Gastrocnemius medialis (tissue), 4 donors: ENCODE measurements around the gene HTT. TPM values are rescaled to one million over a fixed set of nuclear protein-coding genes. Genes with fewer than 3 reads are reported as not detected.

Source experiments
- ATAC-seq, 2 donors: fragments of 150-250 bp; one replicate each; pipeline ENCODE4 v1.9.1; 2016
- DNase-seq, 2 donors: peaks; one replicate each; pipeline ENCODE4 v3.0.0-alpha.2; 2019
- H3K27ac ChIP-seq, 4 donors: fragments of 200-600 bp; sonication (generic); 1 replicate in 1 of 4; 2 replicates in 3 of 4; pipeline ENCODE4 v1.5.1; 2016 to 2018; ENCODE audit warnings: mild to moderate bottlenecking in 2 of 4, moderate library complexity in 1 of 4
- H3K27me3 ChIP-seq, 3 donors: fragments of 200-600 bp; sonication (generic) in 2 of 3; 1 replicate in 1 of 3; 2 replicates in 2 of 3; pipeline versions ENCODE4 v1.5.1 to v1.6.0; 2016 to 2019; ENCODE audit warnings: mild to moderate bottlenecking in 1 of 3, moderate library complexity in 1 of 3
- H3K36me3 ChIP-seq, 2 donors: fragments of 200-600 bp; sonication (generic) in 1 of 2; one replicate each; pipeline ENCODE4 v1.5.1; 2017 to 2018
- H3K4me1 ChIP-seq, 2 donors: fragments of 200-600 bp; sonication (generic) in 1 of 2; one replicate each; pipeline ENCODE4 v1.5.1; 2016 to 2017; ENCODE audit warnings: mild to moderate bottlenecking in 2 of 2
- H3K4me3 ChIP-seq, 4 donors: fragments of 200-600 bp; sonication (generic) in 3 of 4; 1 replicate in 1 of 4; 2 replicates in 3 of 4; pipeline ENCODE4 v1.5.1; 2016 to 2019; ENCODE audit warnings: mild to moderate bottlenecking in 2 of 4
- H3K9me3 ChIP-seq, 3 donors: fragments of 200-600 bp; sonication (generic) in 2 of 3; 1 replicate in 1 of 3; 2 replicates in 2 of 3; pipeline ENCODE4 v1.5.1; 2016 to 2019
- POLR2A ChIP-seq, 2 donors: fragments of 450-650 bp; IDR thresholded peaks; one replicate each; pipeline ENCODE4 v1.6.1; 2017; ENCODE audit warnings: antibody characterized with exemption in 2 of 2, mild to moderate bottlenecking in 2 of 2, moderate library complexity in 2 of 2
- in situ Hi-C, 4 donors: fragments of 200-750 bp; cut with MboI; loops; one replicate each; pipeline versions ENCODE4 v1.15.0 to v1.8.0; 2017; ENCODE audit warnings: low sequenced_read_pairs in 4 of 4
- intact Hi-C: fragments of 100-400 bp; cut with DNase I; formaldehyde crosslinking; loops from one replicate; pipeline ENCODE4 v1.15.1; 2023; ENCODE audit warnings: low total_unique reads
- total RNA-seq, 4 donors: library from RNA; depleted of rRNA; stranded (reverse); fragments of >200 nt; gene quantifications; one replicate each; pipeline versions ENCODE4 v1.1.0 to v1.2.3, GENCODE V29; 2016
- TF ChIP-seq, protein P1 (sequence below), 5 experiments: fragments of 450-650 bp in 3 of 5; fragments of 200-600 bp in 2 of 5; sonication (generic) in 2 of 5; IDR thresholded peaks in 4 of 5; conservative IDR thresholded peaks in 1 of 5; 1 replicate in 4 of 5; 2 replicates in 1 of 5; pipeline ENCODE4 v1.5.1; 2016 to 2019; ENCODE audit warnings: antibody characterized with exemption in 5 of 5, mild to moderate bottlenecking in 3 of 5, moderate library complexity in 3 of 5

Gene HTT
- total RNA-seq, 4 donors from 2014 or later, result 23.5 to 73.0 (median 51.1) TPM

GRCh38 chr4:3285558-3286334 is 211.3 kb downstream of the HTT start:
- no peaks in the 10 kb centered on the region for H3K27me3 ChIP-seq
- H3K4me3 ChIP-seq, result peak overlapping the region in 2 of 4 donors; percentile 12 to 27
- H3K27ac ChIP-seq, result peak overlapping the region; percentile 45 to 68 (median 53)
- intact Hi-C loops (no loop called here), in situ Hi-C loops (no loop called here)
- H3K4me1 ChIP-seq, result peaks cover 11 to 19% of the 10 kb centered on the region in 2 donors
- peak; percentile 69 to 81 for ATAC-seq
- no peaks in the 10 kb centered on the region for H3K36me3 ChIP-seq
- peak; percentile 49 to 64 for DNase-seq
- no peak for TF ChIP-seq POLR2A (IDR thresholded peaks at IDR 0.05)
- H3K9me3 ChIP-seq, result no peaks in the 10 kb centered on the region

DNA sequence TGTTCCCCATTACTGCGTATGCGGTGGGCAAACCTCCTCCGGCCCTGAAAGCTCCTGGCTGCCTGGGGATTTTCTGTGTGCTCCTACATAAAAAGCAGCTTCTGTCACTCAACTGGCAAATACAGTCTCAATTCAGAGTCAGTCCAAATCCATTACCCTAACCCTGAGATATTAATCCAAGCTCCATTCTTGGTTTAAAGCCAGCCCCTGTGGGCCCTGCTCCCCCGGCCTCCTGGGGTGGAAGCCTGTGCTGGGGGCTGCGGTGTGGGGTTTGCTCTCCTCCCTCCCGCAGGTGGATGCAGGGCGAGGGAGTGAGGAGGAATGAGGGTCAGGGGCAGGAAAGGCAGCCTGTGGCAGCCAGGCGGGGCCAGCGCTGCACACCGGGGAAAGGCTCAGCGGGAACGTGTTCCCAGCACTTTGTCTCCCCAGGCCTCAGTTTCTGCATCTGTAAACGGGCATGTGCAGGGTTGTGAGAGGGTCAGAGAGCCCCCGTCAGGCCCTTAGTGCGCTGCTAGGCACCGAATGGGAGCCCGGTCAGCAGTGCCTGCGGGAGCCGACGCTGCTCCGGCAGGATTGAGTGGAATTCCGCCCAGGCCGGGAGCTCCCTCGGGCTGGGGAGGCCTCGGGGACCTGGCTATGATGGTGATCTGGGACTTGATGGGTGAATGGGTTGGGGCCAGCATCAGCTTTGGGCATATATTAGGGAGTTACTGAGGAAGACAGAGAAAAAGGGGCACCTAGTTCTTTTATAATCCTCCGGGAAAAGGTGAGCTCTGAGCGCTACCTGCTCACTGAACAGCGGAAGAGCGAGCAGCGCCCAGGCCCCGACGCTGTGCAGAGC is 212.1 kb downstream of the HTT start:
- no peak for DNase-seq
- ATAC-seq, result no peak
- intact Hi-C loops (no loop called here), in situ Hi-C loops (no loop called here)
- H3K9me3 ChIP-seq, result no peaks in the 10 kb centered on the region
- H3K36me3 ChIP-seq, result no peaks in the 10 kb centered on the region
- H3K4me3 ChIP-seq, result no peak overlapping the region
- H3K27ac ChIP-seq, result peak overlapping the region in 3 of 4 donors; percentile 45 to 68 (median 57)
- no peak for TF ChIP-seq POLR2A (IDR thresholded peaks at IDR 0.05)
- TF ChIP-seq, protein P1, sequence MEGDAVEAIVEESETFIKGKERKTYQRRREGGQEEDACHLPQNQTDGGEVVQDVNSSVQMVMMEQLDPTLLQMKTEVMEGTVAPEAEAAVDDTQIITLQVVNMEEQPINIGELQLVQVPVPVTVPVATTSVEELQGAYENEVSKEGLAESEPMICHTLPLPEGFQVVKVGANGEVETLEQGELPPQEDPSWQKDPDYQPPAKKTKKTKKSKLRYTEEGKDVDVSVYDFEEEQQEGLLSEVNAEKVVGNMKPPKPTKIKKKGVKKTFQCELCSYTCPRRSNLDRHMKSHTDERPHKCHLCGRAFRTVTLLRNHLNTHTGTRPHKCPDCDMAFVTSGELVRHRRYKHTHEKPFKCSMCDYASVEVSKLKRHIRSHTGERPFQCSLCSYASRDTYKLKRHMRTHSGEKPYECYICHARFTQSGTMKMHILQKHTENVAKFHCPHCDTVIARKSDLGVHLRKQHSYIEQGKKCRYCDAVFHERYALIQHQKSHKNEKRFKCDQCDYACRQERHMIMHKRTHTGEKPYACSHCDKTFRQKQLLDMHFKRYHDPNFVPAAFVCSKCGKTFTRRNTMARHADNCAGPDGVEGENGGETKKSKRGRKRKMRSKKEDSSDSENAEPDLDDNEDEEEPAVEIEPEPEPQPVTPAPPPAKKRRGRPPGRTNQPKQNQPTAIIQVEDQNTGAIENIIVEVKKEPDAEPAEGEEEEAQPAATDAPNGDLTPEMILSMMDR (IDR thresholded peaks at IDR 0.05 in 4 of 5, conservative IDR thresholded peaks at IDR 0.05 in 1 of 5), result no peak
- H3K4me1 ChIP-seq, result peaks cover 19 to 27% of the 10 kb centered on the region in 2 donors
- no peaks in the 10 kb centered on the region for H3K27me3 ChIP-seq

DNA sequence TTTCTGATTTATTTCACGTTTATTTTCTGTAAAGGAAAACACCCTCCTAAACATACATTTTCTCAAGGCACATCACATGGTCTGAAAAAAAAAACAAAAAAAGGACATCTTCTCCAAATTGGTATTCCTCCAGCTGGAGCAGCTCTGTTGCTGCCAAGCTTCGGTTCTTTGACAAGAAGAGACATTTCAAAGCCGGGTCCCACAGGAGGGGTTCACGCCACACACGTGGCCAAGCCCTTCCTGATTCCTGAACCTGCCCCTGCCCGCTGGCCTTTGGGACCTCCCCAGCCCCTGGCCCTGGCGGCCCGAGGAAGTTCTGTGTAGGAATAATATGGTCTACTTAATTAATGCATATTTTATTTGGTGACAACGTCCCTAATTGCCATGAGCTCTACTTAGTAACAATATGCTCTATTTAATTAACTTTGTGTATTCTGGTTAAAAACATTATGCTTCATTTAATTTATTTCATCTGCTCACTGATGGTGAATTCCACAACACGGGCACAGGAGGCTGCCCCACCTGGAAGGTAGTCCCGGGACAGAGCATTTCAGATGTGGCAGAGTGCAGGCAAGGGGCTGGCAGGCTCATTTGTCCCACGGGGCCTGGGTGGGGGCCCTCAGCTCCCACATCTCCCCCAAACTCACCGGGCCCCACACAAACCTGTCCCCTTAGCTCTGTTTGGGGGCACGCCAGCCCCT is 212.9 kb downstream of the HTT start:
- H3K27ac ChIP-seq, result no peak overlapping the region
- ATAC-seq (no peak), DNase-seq (no peak)
- H3K4me3 ChIP-seq, result no peak overlapping the region
- no peaks in the 10 kb centered on the region for H3K36me3 ChIP-seq
- TF ChIP-seq POLR2A (IDR thresholded peaks at IDR 0.05), result no peak
- TF ChIP-seq, protein P1 (IDR thresholded peaks at IDR 0.05 in 4 of 5, conservative IDR thresholded peaks at IDR 0.05 in 1 of 5), result no peak
- intact Hi-C loops, result no loop called here
- peaks cover 22 to 29% of the 10 kb centered on the region in 2 donors for H3K4me1 ChIP-seq
- H3K9me3 ChIP-seq, result no peaks in the 10 kb centered on the region
- in situ Hi-C loops, result no loop called here
- no peaks in the 10 kb centered on the region for H3K27me3 ChIP-seq

DNA sequence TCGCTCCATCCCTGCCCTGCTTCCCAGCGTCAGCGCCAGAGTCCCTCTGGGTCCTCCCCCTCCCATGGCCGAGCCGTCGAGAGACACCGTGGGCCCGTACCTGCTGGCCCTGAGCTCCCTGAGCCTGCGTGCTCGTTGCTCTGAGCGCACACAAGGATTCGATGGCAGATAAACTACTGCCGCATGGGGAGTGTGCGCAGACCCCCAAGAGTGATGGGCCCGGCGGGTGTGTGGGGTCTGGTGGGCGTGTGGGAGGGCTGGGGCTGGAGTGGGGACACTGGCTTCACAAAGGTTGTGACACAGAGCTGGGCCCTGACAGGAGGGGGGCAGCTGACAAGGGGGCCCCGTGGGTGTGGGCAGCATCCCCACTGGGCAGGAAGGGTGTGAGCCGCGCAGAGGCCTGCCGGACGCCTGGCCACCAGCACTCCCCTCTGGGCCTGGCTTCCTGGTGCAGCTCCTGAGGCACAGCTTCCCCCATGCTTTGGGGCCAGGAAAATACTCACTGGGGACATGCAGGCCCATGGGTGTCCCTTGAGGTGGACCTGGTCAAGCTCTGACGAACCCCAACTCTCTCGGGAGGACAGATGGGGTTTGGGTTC is 213.6 kb downstream of the HTT start:
- Histone ChIP-seq H3K27ac (no peak overlapping the region), H3K36me3 (no peaks in the 10 kb centered on the region), H3K9me3 (no peaks in the 10 kb centered on the region), H3K27me3 (no peaks in the 10 kb centered on the region), H3K4me3 (no peak overlapping the region), H3K4me1 (peaks cover 22 to 29% of the 10 kb centered on the region in 2 donors)
- DNase-seq (peak in 1 of 2 donors; percentile 12), ATAC-seq (no peak)
- no peak for TF ChIP-seq POLR2A (IDR thresholded peaks at IDR 0.05)
- TF ChIP-seq, protein P1 (IDR thresholded peaks at IDR 0.05 in 4 of 5, conservative IDR thresholded peaks at IDR 0.05 in 1 of 5), result no peak
- intact Hi-C loops (no loop called here), in situ Hi-C loops (no loop called here)
